ENCODE results near the gene HERPUD1.
"Not testable (repeated sequence)": the region's sequence is repeated elsewhere in the genome, so short reads cannot be mapped to it uniquely, and the experiment has no call there.

Gene HERPUD1, protein sequence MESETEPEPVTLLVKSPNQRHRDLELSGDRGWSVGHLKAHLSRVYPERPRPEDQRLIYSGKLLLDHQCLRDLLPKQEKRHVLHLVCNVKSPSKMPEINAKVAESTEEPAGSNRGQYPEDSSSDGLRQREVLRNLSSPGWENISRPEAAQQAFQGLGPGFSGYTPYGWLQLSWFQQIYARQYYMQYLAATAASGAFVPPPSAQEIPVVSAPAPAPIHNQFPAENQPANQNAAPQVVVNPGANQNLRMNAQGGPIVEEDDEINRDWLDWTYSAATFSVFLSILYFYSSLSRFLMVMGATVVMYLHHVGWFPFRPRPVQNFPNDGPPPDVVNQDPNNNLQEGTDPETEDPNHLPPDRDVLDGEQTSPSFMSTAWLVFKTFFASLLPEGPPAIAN

DNA sequence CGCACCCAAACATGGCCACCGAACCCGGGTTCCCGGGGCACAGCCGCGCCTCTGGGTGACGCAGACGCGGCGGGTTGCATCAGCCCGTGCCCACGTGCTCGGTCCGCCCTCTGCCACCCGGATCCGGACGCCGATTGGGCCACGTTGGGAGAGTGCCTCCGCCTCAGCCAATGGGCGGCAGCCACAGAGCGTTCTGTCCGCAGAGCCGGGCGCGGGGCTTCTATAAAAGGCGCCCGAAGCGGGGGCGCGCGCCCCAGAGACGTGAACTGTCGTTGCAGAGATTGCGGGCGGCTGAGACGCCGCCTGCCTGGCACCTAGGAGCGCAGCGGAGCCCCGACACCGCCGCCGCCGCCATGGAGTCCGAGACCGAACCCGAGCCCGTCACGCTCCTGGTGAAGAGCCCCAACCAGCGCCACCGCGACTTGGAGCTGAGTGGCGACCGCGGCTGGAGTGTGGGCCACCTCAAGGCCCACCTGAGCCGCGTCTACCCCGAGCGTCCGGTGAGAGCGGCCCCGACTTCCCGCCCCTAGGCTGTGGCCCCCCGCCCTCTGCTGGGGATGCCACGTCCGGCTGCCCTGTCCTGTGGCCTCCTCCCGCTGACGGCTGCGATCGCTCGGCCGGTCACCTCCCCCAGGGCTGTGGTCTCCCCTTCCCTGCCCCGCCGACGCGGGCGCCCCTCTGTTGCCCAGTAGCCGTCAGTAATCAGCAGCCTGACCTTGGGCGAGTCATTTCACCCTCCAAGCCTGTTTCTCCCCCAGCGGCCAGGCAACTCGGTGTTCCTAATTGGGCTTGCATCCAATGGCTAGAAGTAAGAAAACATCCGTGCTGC lies at the start of gene HERPUD1:
TSS of gene HERPUD1 (plus strand) at position 251 of the 829 bp plus-strand sequence. CDS start at position 354, 103 bp downstream.
- DNase-seq: peak; percentile 97

DNA sequence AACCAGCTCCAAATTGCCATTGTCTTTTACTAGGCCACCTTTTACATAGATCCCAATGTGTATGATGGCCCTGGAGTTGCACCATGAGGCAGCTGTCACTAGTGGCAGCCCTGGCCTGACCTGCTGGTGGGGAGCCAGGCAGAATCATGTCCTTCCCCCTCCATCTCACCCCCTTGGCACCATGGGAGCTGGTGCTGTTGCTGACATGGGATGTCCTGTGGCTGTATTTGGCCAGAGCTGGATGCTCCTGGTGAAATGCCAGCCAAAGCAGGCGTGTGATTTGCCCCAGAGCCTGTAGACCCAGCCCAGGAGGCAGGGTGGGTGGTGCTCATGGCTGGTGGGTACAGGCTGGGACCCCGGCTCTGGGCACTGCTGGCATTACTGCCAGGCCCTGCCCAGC lies 48.4 kb upstream of the HERPUD1 start:
- no peak for DNase-seq

DNA sequence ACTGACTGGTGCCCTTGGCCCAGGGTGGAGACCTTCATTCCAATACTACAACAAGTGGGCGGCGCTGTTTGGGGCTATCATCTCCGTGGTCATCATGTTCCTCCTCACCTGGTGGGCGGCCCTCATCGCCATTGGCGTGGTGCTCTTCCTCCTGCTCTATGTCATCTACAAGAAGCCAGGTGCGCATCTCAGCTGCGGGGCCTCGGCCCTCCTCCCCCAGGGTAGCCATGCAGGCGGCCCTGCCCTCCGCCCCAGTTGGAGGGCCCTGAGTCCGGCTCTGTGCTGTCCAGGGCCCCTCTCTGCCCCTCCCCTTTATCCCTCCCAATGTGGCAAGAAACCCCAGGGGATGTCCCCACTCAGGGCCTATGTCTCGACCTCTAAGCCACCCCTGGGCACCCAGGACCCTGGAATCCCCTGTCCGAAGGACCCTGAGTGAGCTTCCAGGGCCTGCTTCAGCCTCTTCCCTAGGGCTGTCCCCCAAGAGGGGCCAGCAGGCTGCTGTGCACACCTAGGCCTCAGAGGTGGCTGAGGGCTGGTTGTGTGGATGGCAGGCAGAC lies 47.8 kb upstream of the HERPUD1 start:
- DNase-seq: no peak

DNA sequence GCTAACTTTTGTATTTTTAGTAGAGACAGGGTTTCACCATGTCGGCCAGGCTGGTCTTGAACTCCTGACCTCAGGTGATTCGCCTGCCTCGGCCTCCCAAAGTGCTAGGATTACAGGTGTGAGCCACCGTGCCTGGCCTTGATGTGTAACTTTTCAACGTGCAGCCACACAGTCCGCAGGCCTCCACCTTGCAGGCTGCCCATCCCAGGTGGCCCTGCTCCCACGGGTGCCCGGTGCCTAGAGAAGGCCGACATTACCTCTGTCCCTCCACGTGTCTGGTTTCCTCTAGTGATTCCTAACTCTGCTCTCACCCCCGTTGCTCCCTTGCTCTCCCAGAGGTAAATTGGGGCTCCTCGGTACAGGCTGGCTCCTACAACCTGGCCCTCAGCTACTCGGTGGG lies 47.0 kb upstream of the HERPUD1 start:
- DNase-seq: not testable (repeated sequence)

DNA sequence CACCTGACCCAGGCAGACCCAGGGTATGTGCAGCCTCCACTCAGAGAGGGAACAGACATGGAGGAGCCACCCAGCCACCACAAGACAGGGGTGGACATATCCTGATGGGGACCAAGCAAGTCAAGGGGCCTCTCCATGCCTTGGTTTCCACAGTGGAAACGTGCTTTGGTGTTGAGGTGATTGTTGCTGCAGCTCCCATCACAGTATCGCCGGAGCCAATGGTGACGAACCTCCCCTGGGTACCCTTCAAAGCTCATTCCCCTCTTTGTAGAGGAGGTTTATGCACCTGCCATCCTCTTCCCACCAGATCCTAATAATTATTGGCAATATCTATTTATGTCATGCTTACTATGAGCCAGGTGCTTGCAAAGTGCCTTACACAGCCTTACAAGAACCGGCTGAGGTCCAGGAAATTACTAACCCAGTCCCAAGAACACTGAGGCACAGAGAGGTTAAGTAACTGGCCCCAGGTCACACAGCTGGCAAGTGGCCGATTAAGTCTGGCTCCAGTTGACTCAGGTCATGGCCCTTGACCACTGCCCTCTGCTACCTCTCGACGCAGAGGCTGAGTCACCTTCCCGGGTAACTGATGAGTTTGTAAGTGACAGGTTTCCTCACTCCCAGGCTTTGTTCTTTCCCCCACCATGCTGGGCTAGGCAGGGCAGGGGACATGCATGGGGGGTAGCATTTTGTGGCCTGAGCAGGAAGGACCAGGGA lies 46.3 kb upstream of the HERPUD1 start:
- DNase-seq: no peak

DNA sequence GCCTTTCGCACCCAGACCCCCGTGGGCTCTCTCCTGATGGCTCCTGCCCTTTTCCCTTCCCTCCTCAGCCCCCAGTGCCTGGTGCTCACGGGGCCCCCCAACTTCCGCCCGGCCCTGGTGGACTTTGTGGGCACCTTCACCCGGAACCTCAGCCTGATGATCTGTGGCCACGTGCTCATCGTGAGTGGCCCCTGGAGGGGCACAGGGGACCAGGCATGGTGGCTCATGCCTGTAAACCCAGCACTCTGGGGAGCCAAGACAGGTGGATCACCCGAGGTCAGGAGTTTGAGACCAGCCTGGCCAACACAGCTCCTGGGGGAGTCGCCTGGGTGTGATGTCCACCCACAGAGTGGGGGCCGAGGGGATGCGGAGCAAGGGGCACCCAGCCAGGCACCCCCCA lies 45.6 kb upstream of the HERPUD1 start:
- no peak for DNase-seq

DNA sequence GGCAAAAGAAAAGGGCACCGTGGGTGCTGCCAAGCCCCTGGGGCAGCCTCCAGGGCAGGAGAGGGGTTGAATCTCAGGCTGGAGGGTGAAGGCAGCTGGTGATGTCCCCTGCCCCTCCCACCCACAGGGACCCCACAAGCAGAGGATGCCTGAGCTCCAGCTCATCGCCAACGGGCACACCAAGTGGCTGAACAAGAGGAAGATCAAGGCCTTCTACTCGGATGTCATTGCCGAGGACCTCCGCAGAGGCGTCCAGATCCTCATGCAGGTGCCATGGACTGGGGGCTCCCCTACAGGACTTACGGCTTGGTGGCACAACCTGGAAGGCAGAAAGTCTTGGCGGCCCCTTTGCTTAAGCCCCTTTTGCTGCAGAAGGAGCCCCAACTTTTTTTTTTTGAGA lies 45.1 kb upstream of the HERPUD1 start:
- no peak for DNase-seq

DNA sequence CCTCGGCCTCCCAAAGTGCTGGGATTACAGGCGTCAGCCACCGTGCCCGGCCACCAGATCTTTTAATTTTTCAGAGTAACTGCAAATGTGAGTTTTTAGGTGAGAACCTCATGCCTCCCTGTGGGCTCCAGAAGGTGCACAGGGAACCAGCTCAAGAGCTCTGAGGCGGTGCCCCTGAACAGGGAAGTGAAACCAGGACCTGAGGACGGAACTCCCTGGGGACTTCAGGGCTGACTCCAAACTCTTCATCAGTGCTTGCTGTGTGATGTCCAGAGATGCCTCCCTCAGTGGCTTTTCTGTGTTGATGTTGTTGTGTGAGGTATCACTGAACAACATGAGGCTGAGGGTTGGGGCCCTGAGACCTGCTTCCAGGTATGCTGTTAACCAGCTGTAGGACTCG lies 43.1 kb upstream of the HERPUD1 start:
- DNase-seq: no peak

DNA sequence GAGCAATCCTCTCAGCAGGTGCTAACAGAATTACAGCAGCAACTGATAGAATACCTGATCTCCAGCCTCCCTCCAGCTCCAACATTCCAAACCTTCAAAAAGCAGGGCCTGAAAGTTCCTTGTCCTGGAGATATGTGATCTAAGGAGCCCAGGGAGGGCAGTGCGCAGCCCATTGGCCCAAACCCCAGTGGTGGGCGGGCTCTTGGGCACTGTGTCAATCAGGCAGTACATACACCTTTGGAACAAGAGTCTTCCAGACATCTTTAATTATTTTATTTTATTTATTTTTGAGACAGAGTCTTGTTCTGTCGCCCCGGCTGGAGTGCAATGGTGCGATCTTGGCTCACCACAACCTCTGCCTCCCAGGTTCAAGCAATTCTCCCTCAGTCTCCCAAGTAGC lies 42.7 kb upstream of the HERPUD1 start:
- DNase-seq: no peak

DNA sequence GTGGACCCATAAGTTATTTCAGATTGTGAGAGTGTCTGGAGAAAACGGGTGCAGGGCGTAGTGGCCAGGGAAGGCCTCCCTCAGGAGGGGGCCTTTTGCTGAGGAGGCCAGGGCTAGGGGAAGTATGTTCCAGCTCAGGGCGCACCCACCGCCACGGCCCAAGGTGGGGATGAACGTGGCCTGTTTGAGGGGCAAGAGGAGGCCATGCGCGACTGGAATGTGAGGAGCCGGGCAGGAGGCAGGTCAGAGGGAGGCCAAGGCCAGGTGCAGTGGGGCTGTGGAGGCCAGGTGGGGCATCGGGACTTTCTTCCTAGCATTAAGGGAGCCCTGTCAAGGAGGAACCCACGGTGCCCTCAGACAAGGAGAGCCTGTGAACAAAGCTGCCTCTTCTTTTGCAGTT lies 40.3 kb upstream of the HERPUD1 start:
- no peak for DNase-seq

DNA sequence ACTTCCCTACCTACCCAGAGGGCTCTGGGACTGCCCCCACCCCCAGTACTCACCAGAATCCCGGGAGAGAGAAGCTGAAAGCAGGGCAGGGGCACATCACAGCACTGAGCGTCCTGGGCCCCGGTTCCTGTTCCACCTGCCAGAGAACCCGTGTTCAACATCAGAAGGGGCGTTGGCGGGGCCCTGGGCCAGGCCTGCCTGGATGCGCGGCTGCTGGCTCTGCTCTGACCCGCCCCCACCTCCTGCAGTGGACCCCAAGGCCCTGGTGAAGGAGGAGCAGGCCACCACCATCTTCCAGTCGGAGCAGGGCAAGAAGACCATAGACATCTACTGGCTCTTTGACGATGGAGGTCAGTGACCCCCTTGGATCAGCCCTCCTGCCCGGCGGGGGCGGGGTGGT lies 39.2 kb upstream of the HERPUD1 start:
- no peak for DNase-seq

DNA sequence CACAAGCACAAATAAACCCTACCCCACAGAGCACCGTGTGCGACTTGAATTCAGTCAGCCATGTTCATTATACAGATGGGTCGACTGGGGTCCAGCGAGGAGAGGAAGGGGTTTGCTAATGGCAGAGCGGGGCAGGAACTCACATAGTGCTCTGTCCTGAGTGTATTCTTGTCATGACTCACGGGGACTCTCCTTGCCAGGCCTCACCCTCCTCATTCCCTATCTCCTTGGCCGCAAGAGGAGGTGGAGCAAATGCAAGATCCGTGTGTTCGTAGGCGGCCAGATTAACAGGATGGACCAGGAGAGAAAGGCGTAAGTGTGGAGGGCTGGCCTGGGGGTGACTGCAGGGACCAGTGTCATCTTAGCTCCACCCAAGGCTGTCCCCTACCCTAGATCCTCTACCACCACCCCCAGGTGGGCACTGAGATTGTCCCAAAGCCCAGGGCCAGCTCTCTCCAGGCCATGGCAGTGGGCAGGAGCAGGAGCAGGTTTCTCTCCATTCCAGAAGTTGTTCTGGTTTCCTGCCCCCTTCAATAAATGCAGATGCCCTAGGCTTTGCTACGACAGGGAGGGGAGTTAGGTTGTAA lies 37.5 kb upstream of the HERPUD1 start:
- DNase-seq: no peak

DNA sequence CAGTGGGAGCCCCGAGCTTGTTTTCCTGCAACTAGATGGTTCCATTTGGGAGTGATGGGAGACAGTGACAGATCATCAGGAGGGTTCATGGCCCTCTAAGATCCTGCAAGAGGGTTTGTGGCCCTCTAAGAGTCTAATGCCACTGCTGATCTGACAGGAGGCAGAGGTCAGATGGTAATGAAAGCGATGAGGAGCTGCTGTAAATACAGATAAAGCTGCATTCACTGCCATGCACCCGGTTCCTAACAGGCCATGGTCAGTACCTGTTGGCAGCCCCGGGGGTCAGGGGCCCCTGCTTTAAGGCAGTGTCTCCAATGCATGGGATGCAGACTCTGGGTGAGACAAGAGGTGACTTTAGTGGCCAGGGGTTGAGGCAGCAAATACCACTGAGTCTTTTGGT lies 36.1 kb upstream of the HERPUD1 start:
- DNase-seq: no peak

DNA sequence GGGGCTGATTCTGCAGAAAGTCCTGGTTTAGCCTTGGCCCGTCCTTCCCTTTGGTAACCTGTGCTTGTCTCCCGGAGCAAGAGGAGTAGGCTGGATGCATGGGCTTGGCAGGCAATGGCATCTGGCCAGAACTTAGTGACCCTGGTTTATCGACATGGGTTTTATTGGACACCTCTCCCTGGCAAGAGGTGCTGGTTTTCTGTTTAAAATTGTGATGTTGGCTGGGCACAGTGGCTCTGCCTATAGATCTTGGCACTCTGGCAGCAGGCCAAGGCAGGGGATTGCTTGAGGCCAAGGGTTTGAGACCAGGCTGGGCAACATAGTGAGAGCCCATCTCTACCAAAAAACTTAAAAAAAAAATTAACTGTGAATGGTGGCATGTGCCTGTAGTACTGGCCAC lies 35.7 kb upstream of the HERPUD1 start:
- no peak for DNase-seq

DNA sequence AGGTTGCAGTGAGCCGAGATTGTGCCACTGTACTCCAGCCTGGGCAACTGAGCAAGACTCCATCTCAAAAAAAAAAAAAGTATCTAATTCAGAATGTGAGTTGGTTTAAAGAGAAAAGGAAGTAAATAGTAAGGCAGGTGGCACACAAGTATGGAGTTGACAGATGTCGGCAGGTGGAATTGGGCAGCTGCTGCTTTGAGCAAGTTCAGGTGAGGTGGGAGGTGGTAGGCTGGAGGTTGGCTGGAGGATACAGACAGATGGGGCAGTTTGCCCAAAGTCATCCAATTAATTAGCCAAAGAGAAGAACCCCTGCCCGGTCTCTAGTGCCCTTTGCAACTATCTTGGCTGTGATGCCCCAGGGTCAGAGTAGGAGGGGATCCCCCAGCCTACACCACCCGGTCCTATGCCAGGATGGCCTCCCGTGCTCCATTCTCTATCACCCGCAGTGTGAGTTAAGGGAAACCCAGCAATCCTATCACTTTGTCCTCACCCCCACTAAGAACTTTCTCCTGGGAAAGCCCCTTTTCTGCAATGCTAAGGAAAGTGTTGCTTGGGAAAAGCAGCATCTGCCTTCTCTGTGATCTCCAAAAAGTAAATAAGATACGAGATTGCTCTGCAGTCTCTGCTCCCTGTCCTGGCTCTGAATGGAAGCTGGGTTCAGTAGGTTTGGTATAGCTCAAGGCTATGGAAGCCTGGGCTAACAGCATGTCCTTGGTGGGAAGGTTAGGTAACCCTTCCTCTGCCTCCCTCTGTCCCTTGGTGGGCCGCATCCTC lies 34.7 kb upstream of the HERPUD1 start:
- DNase-seq: peak; percentile 42

DNA sequence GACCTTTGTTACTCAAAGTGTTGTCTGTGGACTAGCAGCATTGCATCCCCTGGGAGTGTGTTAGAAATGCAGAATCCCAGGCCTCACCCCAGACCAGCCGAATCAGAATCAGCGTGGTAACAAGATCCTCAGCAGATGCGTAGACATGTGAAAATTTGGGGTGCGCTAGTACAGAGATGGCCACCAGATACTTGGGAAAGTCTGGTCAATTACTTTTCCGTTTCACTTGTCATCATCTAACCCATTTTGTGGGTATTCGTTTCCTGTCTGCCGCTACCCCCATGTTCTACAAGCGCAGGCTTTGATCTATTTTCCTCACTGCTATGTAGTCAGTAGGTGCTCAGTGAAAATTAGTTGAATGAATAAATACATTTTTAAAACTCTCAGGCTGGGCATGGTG lies 33.1 kb upstream of the HERPUD1 start:
- DNase-seq: no peak

DNA sequence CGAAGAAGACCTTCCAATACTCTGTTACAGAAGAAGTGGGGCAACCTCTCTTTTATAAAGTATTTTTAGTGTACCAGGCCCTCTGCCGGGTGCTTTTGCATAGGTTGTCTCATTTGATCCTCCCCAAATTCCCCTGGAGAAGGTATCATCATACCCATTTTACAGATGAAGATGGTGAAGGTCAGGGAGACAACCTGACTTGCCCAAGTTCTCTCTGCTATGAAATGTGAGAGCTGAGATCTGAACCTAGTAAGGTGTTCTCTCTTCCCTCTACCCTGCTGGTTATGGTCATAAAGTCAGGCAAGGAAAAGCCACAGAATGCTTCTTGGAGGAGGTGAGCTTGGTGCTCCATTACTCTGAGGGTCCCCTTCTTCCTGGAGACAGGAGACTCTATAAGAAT lies 28.1 kb upstream of the HERPUD1 start:
- DNase-seq: no peak

DNA sequence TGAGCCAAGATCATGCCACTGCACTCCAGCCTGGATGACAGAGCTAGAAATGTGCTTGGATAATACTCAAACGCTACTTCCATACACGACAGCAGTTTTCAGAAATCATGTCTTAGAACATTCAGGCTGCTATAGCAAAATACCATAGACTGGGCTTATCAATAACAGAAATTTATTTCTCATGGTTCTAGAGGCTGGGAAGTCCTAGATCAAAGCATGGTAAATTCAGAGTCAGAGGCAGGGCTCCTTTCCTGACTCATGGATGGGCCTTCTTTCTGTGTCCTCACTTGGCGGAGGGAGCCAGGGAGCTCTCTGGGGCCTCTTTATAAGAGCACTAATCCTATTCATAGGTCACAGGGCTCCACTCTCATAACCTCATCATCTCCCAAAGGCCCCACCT lies 24.5 kb upstream of the HERPUD1 start:
- no peak for DNase-seq

DNA sequence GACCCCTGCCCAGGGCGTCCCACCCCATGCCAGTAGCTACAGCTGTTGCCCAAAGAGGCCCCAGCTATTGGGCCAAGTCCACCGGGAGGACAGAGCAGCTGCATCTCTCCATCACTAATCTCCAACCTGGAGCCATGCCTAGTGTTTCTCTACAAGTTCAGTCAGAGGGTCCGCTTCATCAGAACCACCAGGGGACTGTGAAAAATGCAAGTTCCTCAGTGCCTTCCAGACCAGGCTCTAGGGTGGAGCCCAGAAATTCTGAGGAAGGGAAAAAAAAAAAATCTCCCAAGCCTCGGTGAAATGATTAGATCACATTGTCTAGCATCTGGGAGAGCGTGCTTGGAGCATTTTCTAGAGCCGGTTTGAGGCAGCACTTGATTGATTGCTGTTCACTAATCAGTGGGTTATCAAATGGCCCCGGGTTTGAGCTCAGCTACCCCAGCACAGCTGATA lies 22.4 kb upstream of the HERPUD1 start:
- DNase-seq: no peak

DNA sequence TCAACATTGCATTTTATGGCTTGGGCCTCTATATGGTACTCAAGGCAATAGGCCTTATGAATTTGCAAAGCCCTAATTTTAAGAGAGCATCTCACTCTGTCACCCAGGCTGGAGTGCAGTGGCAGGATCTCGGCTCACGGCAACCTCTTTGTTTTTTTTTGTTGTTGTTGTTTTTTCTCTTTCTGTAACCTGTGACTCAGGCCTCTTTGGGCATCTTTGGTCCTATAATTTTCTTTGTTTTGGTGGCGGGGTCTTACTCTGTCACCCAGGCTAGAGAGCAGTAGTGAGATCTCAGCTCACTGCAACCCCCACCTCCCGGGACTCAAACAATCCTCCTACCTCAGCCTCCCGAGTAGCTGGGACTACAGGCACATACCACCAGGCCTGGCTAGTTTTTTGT lies 21.8 kb upstream of the HERPUD1 start:
- DNase-seq: no peak

DNA sequence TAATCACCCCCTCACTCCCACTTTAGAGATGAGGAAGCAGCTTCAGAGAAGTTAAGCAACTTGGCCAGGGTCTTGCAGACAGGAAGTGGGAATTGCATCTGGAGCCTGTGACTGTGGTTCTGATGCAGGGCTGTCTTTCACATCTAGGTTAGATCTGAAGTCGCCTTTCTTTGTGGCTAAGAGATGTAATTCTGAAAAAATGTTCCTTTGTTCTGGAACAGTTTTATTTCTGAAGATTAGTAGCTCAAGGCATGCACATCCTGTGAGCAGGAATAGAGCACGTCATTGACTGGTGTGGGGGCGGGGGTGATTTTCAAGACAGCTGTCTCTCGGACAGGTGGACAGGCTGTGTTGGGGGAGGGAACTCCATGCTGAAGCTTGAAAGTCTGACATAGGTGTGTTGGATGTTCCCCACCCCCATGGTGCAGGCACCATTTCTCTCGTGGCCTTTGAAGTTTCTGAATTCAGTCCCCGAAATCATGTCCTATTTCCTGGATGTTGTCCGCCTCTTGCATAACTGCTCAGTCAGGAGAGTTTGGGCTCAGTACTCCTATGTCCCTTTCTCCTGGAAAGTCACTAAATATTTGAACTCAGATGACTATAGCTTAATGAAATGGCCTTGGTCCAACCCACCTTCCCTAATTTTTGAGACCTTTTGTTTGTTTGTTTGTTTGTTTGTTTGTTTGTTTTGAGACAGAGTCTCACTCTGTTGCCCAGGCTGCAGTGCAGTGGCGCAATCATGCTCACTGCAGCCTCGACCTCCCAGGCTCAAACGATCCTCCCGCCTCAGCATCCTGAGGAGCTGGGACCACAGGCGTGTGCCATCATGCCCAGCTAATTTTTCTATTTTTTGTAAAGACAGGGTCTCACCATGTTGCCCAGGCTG lies 21.0 kb upstream of the HERPUD1 start:
- no peak for DNase-seq

All from NCI-H2171 (cell line).